ENCODE results near the gene TMEM156.

Gene TMEM156

DNA sequence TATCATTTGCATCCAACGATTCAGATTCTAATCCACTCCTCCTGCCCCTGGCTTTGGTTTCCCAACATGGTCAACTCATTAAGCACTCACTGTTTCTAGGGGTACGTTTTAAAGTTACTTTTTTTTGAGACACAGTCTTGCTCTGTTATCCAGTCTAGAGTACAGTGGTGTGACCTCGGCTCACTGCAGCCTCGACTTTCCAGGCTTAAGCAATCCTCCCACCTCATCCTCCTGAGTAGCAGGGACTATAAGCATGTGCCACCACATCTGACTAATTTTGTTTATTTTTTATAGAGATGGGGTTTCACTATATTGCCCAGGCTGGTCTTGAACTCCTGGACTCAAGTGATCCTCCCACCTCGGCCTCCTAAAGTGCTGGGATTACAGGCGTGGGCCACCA is 48.9 kb downstream of the TMEM156 start:
- ChIA-PET CTCF (no interaction called here), POLR2A (ENCODE audit: low non-redundant PET) (no interaction called here)
- H3K27ac ChIP-seq, result no peak overlapping the region
- TF ChIP-seq, protein P1, sequence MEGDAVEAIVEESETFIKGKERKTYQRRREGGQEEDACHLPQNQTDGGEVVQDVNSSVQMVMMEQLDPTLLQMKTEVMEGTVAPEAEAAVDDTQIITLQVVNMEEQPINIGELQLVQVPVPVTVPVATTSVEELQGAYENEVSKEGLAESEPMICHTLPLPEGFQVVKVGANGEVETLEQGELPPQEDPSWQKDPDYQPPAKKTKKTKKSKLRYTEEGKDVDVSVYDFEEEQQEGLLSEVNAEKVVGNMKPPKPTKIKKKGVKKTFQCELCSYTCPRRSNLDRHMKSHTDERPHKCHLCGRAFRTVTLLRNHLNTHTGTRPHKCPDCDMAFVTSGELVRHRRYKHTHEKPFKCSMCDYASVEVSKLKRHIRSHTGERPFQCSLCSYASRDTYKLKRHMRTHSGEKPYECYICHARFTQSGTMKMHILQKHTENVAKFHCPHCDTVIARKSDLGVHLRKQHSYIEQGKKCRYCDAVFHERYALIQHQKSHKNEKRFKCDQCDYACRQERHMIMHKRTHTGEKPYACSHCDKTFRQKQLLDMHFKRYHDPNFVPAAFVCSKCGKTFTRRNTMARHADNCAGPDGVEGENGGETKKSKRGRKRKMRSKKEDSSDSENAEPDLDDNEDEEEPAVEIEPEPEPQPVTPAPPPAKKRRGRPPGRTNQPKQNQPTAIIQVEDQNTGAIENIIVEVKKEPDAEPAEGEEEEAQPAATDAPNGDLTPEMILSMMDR (conservative IDR thresholded peaks at IDR 0.05; ENCODE audit: low read depth), result no peak
- no peak for DNase-seq (ENCODE audit: low spot score)

DNA sequence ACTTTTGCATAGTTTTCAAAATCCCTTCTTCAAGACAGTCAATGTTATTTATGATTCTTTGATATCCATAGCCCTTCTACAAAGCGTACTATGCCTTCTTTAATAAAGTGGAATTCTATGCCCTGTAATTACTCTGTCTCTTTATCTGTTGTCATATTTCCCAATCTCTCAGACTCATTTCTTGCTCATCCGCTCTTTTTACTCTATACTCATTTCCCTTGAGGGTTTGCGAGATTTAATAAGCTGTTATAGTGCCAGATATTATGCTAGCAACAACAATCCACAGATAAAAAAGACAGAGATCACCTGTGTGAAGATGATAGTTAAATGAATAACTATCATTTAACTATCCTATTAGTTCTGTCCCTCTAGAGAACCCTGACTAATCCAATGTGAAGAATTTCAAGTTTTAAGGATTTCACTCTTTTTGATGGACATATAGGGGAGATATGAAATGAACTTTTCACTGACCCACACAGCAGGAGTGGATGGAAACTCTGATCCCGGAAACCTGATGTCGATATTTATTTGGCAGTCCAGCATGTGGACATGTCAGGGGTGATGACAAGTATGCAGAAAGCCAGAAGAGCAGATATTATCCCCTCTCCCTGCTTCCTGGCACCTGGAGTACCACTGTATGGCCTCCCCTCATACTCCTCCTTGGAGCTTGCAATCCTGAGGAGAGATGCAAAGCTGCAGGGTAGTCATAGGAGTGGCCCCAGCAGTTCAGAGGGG is 49.7 kb downstream of the TMEM156 start:
- TF ChIP-seq, protein P1 (conservative IDR thresholded peaks at IDR 0.05; ENCODE audit: low read depth), result no peak
- H3K27ac ChIP-seq, result no peak overlapping the region
- POLR2A ChIA-PET (ENCODE audit: low non-redundant PET), result no interaction called here
- CTCF ChIA-PET, result no interaction called here
- DNase-seq (ENCODE audit: low spot score), result no peak

DNA sequence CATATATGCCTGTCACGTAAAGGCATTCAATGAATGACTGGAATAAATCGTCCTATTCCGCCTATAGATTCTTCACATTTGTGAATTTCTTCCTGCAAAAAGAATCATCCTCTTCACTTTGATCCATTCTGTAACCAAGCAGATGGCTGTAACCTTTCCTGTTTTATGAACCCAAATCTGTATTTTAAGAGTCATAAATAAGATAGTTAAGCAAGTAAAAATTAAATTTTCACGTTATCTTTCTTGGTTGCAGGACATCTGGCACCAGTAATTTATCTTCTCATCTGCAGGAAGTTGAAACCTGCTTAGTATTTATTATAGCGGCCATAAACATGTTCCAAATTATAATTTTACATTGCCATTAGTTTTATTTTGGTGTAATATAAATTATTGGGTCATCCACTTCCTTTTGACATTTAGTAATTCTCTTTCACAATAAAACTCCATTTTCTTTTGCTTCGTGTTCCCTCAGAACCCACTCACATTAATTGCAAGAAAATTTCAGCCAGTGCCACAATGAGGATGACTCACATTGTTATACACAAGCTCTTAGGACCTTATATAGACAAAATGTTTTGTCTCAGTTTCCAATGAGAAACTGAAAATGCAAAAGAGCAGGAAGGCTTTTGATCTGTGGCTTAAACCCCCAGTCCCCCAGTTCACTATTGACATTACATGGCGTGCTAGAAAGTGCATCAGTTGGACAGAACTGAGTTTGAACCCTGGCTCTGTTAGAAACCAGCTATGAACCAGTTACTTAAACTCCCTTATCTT is 51.1 kb downstream of the TMEM156 start:
- TF ChIP-seq, protein P1 (conservative IDR thresholded peaks at IDR 0.05; ENCODE audit: low read depth), result no peak
- no peak overlapping the region for H3K27ac ChIP-seq
- DNase-seq (ENCODE audit: low spot score), result no peak
- ChIA-PET POLR2A (ENCODE audit: low non-redundant PET) (interaction anchor here (0.5 kb wide), 1 partner anchor 38 kb away, joined by 4 read pairs; no protein-coding TSS in a partner anchor), CTCF (interaction anchor here (0.7 kb wide), 1 partner anchor 459 kb away, joined by 4 read pairs; no protein-coding TSS in a partner anchor)

DNA sequence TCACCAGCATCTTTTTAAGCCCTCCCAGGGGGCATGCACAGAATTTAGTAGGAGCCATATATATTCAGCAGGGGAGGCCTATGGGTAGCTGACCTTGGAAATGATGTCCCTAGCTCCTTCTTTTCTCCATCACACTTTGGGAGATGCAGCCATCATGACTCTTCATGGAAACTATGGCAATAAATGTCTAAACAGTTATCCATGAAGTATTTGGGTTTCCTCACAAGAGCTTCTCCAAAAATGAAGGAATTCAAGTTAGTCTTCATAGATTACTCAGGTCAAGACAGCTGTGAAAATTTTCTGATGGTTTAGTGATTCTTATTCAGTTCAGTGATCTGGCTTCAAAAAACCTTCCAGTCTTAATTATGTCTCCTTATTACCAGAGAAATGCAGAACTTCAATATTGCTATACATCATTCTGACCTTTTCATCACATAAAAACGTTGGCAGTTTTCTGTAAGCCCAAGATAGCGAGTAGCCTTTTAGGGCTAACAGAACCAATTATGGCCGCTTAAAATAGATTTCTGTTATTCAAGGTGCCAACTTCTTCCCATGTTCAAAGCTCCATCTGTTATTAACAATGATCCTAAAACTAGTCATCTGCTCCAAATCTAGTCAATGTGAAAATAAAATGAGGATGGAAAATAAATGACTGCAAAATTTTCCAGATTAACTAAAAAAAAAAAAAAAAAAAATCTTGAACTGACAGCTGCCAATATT is 52.5 kb downstream of the TMEM156 start:
- no peak for DNase-seq (ENCODE audit: low spot score)
- CTCF ChIA-PET, result no interaction called here
- POLR2A ChIA-PET (ENCODE audit: low non-redundant PET), result no interaction called here
- H3K27ac ChIP-seq, result no peak overlapping the region
- TF ChIP-seq, protein P1 (conservative IDR thresholded peaks at IDR 0.05; ENCODE audit: low read depth), result no peak

DNA sequence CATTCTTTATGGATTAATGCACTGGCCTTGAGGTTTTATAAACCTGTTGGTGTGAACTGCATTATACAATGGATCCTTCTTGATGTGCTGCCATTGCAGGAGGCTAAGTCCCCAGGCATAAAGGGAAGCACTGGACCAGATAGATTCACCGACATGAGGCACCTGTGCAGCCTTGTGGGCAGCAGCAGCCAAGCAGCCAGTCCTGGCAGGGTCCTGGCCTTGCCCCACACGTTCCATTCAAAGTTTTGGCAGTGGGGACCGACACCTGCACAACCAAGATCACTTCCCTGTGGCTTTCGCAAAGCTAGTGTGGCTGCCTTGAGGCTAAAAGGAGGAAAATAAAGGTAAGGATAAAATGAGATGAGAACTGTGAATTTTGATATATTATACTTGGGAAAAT is 53.1 kb downstream of the TMEM156 start:
- H3K27ac ChIP-seq, result no peak overlapping the region
- TF ChIP-seq, protein P1 (conservative IDR thresholded peaks at IDR 0.05; ENCODE audit: low read depth), result no peak
- ChIA-PET POLR2A (ENCODE audit: low non-redundant PET) (no interaction called here), CTCF (no interaction called here)
- no peak for DNase-seq (ENCODE audit: low spot score)

DNA sequence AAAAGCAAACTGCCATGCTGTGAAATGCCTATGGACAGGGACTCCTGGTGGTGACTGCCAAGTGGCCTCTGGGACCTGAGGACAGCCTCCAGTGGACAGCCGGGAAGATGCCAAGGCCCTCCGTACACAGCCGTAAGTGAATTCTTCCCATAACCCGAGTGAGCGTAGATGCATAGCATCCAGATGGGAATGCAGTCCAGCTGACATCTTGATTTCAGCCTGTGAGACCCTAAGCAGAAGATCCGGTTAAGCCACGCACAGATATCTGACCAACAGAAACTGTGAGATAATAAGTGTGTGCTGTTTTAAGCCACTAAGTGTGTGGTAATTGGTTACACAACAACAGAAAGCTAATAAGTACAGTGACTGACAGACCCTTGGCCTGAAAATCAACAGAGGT is 55.9 kb downstream of the TMEM156 start:
- no peak for DNase-seq (ENCODE audit: low spot score)
- H3K27ac ChIP-seq, result no peak overlapping the region
- ChIA-PET POLR2A (ENCODE audit: low non-redundant PET) (no interaction called here), CTCF (no interaction called here)
- TF ChIP-seq, protein P1 (conservative IDR thresholded peaks at IDR 0.05; ENCODE audit: low read depth), result no peak
